ENCODE results near the gene GPM6B. TPM values are rescaled to one million over a fixed set of nuclear protein-coding genes. Genes with fewer than 3 reads are reported as not detected.

The GPM6B gene
- total RNA-seq, 2 experiments from 2014 or later = not detected

GRCh38 chrX:13778916-13779315 is 38.0 kb downstream of the GPM6B start:
- no peaks in the 10 kb centered on the region for H3K27me3 Mint-ChIP-seq (ENCODE audit: low read depth)
- no peak for ATAC-seq
- H3K27ac Mint-ChIP-seq = no peak overlapping the region
- DNase-seq = no peak
- peaks cover 12% of the 10 kb centered on the region for H3K36me3 Mint-ChIP-seq (ENCODE audit: low read depth)
- no peaks in the 10 kb centered on the region for H3K4me1 Mint-ChIP-seq (ENCODE audit: low read depth)
- CTCF ChIA-PET = no interaction called here
- no peak overlapping the region for H3K4me3 Mint-ChIP-seq
- POLR2A ChIA-PET = interaction anchor here (0.6 kb wide), 1 partner anchor 24 kb away, joined by 3 read pairs; no protein-coding TSS in a partner anchor
- no peaks in the 10 kb centered on the region for H3K9me3 Mint-ChIP-seq (ENCODE audit: insufficient read depth)

GRCh38 chrX:13776387-13776786 is 40.5 kb downstream of the GPM6B start:
- ChIA-PET CTCF (no interaction called here), POLR2A (no interaction called here)
- Mint-ChIP-seq H3K9me3 (ENCODE audit: insufficient read depth) (no peaks in the 10 kb centered on the region), H3K27ac (no peak overlapping the region), H3K4me3 (no peak overlapping the region), H3K4me1 (ENCODE audit: low read depth) (no peaks in the 10 kb centered on the region), H3K36me3 (ENCODE audit: low read depth) (peaks cover 18% of the 10 kb centered on the region), H3K27me3 (ENCODE audit: low read depth) (no peaks in the 10 kb centered on the region)
- no peak for DNase-seq
- ATAC-seq = no peak

GRCh38 chrX:13775837-13776236 is 41.1 kb downstream of the GPM6B start:
- Mint-ChIP-seq H3K4me3 (no peak overlapping the region), H3K36me3 (ENCODE audit: low read depth) (peaks cover 18% of the 10 kb centered on the region), H3K27ac (no peak overlapping the region), H3K9me3 (ENCODE audit: insufficient read depth) (no peaks in the 10 kb centered on the region), H3K4me1 (ENCODE audit: low read depth) (no peaks in the 10 kb centered on the region), H3K27me3 (ENCODE audit: low read depth) (no peaks in the 10 kb centered on the region)
- ChIA-PET POLR2A (no interaction called here), CTCF (no interaction called here)
- no peak for DNase-seq
- ATAC-seq = no peak

- ChIA-PET CTCF (no interaction called here), POLR2A (interaction anchor here (1.1 kb wide), 1 partner anchor 40 kb away, joined by 3 read pairs; the partner anchor contains the start of gene OFD1)
- H3K36me3 Mint-ChIP-seq (ENCODE audit: low read depth) = peaks cover 27% of the 10 kb centered on the region
- ATAC-seq (no peak), DNase-seq (no peak)
- no peaks in the 10 kb centered on the region for H3K27me3 Mint-ChIP-seq (ENCODE audit: low read depth)
- no peak overlapping the region for H3K27ac Mint-ChIP-seq
- H3K9me3 Mint-ChIP-seq (ENCODE audit: insufficient read depth) = no peaks in the 10 kb centered on the region
- no peak overlapping the region for H3K4me3 Mint-ChIP-seq
- H3K4me1 Mint-ChIP-seq (ENCODE audit: low read depth) = peaks cover 6% of the 10 kb centered on the region
These were observed 42.2 kb downstream of the GPM6B start for GRCh38 chrX:13774696-13775095.

GRCh38 chrX:13770013-13770535 is 46.8 kb downstream of the GPM6B start:
- H3K36me3 Mint-ChIP-seq (ENCODE audit: low read depth) = peaks cover 55% of the 10 kb centered on the region
- H3K9me3 Mint-ChIP-seq (ENCODE audit: insufficient read depth) = no peaks in the 10 kb centered on the region
- POLR2A ChIA-PET = no interaction called here
- CTCF ChIA-PET = interaction anchor here (1.5 kb wide), 1 partner anchor 9 kb away, joined by 4 read pairs; no protein-coding TSS in a partner anchor
- H3K27ac Mint-ChIP-seq = no peak overlapping the region
- H3K4me1 Mint-ChIP-seq (ENCODE audit: low read depth) = peaks cover 6% of the 10 kb centered on the region
- no peak overlapping the region for H3K4me3 Mint-ChIP-seq
- no peak for DNase-seq
- no peak for ATAC-seq
- H3K27me3 Mint-ChIP-seq (ENCODE audit: low read depth) = no peaks in the 10 kb centered on the region

GRCh38 chrX:13768939-13769338 is 48.0 kb downstream of the GPM6B start:
- POLR2A ChIA-PET = no interaction called here
- H3K9me3 Mint-ChIP-seq (ENCODE audit: insufficient read depth) = no peaks in the 10 kb centered on the region
- DNase-seq (no peak), ATAC-seq (no peak)
- no peak overlapping the region for H3K27ac Mint-ChIP-seq
- no peaks in the 10 kb centered on the region for H3K27me3 Mint-ChIP-seq (ENCODE audit: low read depth)
- CTCF ChIA-PET = no interaction called here
- H3K4me1 Mint-ChIP-seq (ENCODE audit: low read depth) = peaks cover 6% of the 10 kb centered on the region
- no peak overlapping the region for H3K4me3 Mint-ChIP-seq
- peaks cover 46% of the 10 kb centered on the region for H3K36me3 Mint-ChIP-seq (ENCODE audit: low read depth)

- Mint-ChIP-seq H3K36me3 (ENCODE audit: low read depth) (peaks cover 39% of the 10 kb centered on the region), H3K4me1 (ENCODE audit: low read depth) (no peaks in the 10 kb centered on the region), H3K9me3 (ENCODE audit: insufficient read depth) (no peaks in the 10 kb centered on the region), H3K27ac (no peak overlapping the region), H3K27me3 (ENCODE audit: low read depth) (no peaks in the 10 kb centered on the region), H3K4me3 (no peak overlapping the region)
- POLR2A ChIA-PET = no interaction called here
- CTCF ChIA-PET = no interaction called here
- DNase-seq (no peak), ATAC-seq (no peak)
These were observed 52.1 kb downstream of the GPM6B start for GRCh38 chrX:13764765-13765164.

- CTCF ChIA-PET = no interaction called here
- Mint-ChIP-seq H3K4me1 (ENCODE audit: low read depth) (no peaks in the 10 kb centered on the region), H3K9me3 (ENCODE audit: insufficient read depth) (no peaks in the 10 kb centered on the region), H3K27me3 (ENCODE audit: low read depth) (no peaks in the 10 kb centered on the region), H3K4me3 (no peak overlapping the region), H3K36me3 (ENCODE audit: low read depth) (peaks cover 35% of the 10 kb centered on the region), H3K27ac (no peak overlapping the region)
- no peak for ATAC-seq
- DNase-seq = no peak
- POLR2A ChIA-PET = no interaction called here
These were observed 52.6 kb downstream of the GPM6B start for GRCh38 chrX:13764281-13764680.

GRCh38 chrX:13763489-13763888 is 53.4 kb downstream of the GPM6B start:
- Mint-ChIP-seq H3K36me3 (ENCODE audit: low read depth) (peaks cover 30% of the 10 kb centered on the region), H3K27ac (no peak overlapping the region), H3K9me3 (ENCODE audit: insufficient read depth) (no peaks in the 10 kb centered on the region), H3K27me3 (ENCODE audit: low read depth) (no peaks in the 10 kb centered on the region), H3K4me3 (no peak overlapping the region), H3K4me1 (ENCODE audit: low read depth) (no peaks in the 10 kb centered on the region)
- DNase-seq = no peak
- CTCF ChIA-PET = interaction anchor here (0.9 kb wide), 1 partner anchor 9 kb away, joined by 3 read pairs; no protein-coding TSS in a partner anchor
- POLR2A ChIA-PET = no interaction called here
- ATAC-seq = no peak

GRCh38 chrX:13761606-13762414 is 55.1 kb downstream of the GPM6B start:
- ChIA-PET CTCF (interaction anchor here (1.0 to 1.5 kb wide), 3 partner anchors 9 to 11 kb away, joined by 3 to 4 read pairs (median 4); no protein-coding TSS in a partner anchor), POLR2A (interaction anchor here (0.8 kb wide), 1 partner anchor 27 kb away, joined by 3 read pairs; the partner anchor contains the start of genes OFD1 and TRAPPC2)
- no peak for ATAC-seq
- H3K27ac Mint-ChIP-seq = no peak overlapping the region
- H3K4me1 Mint-ChIP-seq (ENCODE audit: low read depth) = no peaks in the 10 kb centered on the region
- H3K27me3 Mint-ChIP-seq (ENCODE audit: low read depth) = no peaks in the 10 kb centered on the region
- peaks cover 30% of the 10 kb centered on the region for H3K36me3 Mint-ChIP-seq (ENCODE audit: low read depth)
- DNase-seq = no peak
- no peak overlapping the region for H3K4me3 Mint-ChIP-seq
- H3K9me3 Mint-ChIP-seq (ENCODE audit: insufficient read depth) = no peaks in the 10 kb centered on the region

- peaks cover 20% of the 10 kb centered on the region for H3K36me3 Mint-ChIP-seq (ENCODE audit: low read depth)
- no peak for ATAC-seq
- no peak for DNase-seq
- ChIA-PET POLR2A (no interaction called here), CTCF (interaction anchor here (1.2 to 1.5 kb wide), 3 partner anchors 10 to 11 kb away, joined by 3 to 4 read pairs (median 4); no protein-coding TSS in a partner anchor)
- H3K4me3 Mint-ChIP-seq = no peak overlapping the region
- no peak overlapping the region for H3K27ac Mint-ChIP-seq
- H3K27me3 Mint-ChIP-seq (ENCODE audit: low read depth) = no peaks in the 10 kb centered on the region
- peaks cover 2% of the 10 kb centered on the region for H3K4me1 Mint-ChIP-seq (ENCODE audit: low read depth)
- H3K9me3 Mint-ChIP-seq (ENCODE audit: insufficient read depth) = no peaks in the 10 kb centered on the region
These were observed 56.5 kb downstream of the GPM6B start for GRCh38 chrX:13760426-13760825.

GRCh38 chrX:13759152-13759718 is 57.7 kb downstream of the GPM6B start:
- ATAC-seq (no peak), DNase-seq (no peak)
- H3K36me3 Mint-ChIP-seq (ENCODE audit: low read depth) = peaks cover 28% of the 10 kb centered on the region
- CTCF ChIA-PET = interaction anchor here (1.2 kb wide), 1 partner anchor 9 kb away, joined by 4 read pairs; no protein-coding TSS in a partner anchor
- H3K9me3 Mint-ChIP-seq (ENCODE audit: insufficient read depth) = no peaks in the 10 kb centered on the region
- H3K27me3 Mint-ChIP-seq (ENCODE audit: low read depth) = no peaks in the 10 kb centered on the region
- POLR2A ChIA-PET = no interaction called here
- H3K27ac Mint-ChIP-seq = no peak overlapping the region
- peaks cover 10% of the 10 kb centered on the region for H3K4me1 Mint-ChIP-seq (ENCODE audit: low read depth)
- no peak overlapping the region for H3K4me3 Mint-ChIP-seq
